ENCODE measurements around the gene BHLHE40.
"Not testable (repeated sequence)": the region's sequence is repeated elsewhere in the genome, so short reads cannot be mapped to it uniquely, and the experiment has no call there.

BHLHE40 gene

DNA sequence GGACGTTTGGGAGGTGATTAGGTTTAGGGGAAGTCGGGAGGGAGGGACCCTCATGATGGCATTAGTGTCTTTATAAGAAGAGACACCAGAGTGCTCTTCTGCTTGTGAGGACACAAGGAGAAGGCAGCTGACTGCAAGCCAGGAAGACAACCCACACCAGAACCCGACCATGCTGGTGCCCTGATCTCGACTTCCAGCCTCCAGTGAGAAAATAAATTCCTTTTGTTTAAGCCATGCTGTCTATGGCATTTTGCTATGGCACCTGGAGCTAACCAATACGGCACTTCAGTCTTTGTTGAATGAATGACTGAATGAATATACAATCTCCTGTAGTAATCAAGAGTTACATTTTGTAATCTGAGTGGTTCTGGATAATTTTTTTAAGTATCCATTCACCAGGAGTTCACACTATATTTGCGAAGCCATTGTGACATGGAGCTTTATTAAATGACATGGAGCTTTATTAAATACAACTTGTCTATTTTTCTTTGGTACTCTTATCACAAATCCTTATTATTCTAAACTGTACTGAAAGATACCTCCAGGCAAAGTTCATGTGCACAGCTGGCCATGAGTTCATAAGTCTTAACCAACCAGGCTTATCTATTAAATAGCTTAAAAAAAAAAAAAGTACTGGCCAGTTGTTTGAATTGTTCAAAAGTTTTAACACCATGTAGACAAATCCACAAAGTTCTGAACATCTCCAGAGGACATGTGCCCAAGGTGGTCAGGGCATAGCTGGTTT lies 24.8 kb upstream of the BHLHE40 start:
- H3K9me3 Mint-ChIP-seq: peaks cover 19% of the 10 kb centered on the region
- no peak overlapping the region for H3K27ac Mint-ChIP-seq

DNA sequence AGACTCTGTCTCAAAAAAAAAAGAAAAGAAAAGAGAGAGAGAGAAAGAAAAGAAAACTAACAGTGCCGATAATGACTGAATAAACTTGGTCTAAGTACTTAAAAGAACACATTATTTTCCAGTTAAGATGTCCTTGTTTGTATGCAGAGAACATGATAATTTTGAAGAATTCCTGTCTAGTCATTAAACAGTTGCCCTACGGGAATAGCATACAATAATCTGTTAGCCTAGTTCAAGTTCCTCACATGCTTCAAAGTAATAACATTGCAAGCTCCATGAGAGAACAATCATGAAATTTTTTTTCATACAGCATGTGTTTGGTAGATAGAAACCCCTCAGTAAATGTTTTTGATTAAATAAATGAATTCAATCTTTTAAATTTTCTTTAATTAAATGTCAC lies 23.1 kb upstream of the BHLHE40 start:
- peaks cover 19% of the 10 kb centered on the region for H3K9me3 Mint-ChIP-seq
- peaks cover 5% of the 10 kb centered on the region for H3K36me3 Mint-ChIP-seq (ENCODE audit: low read depth)
- H3K27ac Mint-ChIP-seq: no peak overlapping the region
- TF ChIP-seq, protein P1, sequence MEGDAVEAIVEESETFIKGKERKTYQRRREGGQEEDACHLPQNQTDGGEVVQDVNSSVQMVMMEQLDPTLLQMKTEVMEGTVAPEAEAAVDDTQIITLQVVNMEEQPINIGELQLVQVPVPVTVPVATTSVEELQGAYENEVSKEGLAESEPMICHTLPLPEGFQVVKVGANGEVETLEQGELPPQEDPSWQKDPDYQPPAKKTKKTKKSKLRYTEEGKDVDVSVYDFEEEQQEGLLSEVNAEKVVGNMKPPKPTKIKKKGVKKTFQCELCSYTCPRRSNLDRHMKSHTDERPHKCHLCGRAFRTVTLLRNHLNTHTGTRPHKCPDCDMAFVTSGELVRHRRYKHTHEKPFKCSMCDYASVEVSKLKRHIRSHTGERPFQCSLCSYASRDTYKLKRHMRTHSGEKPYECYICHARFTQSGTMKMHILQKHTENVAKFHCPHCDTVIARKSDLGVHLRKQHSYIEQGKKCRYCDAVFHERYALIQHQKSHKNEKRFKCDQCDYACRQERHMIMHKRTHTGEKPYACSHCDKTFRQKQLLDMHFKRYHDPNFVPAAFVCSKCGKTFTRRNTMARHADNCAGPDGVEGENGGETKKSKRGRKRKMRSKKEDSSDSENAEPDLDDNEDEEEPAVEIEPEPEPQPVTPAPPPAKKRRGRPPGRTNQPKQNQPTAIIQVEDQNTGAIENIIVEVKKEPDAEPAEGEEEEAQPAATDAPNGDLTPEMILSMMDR (IDR thresholded peaks at IDR 0.05; ENCODE audit: unreplicated experiment in 3 of 3): no peak
- no peaks in the 10 kb centered on the region for H3K4me1 Mint-ChIP-seq
- H3K4me3 Mint-ChIP-seq: no peak overlapping the region
- no peaks in the 10 kb centered on the region for H3K27me3 Mint-ChIP-seq (ENCODE audit: low read depth)

More for the DNA sequence above, 24.8 kb upstream of the BHLHE40 start:
- Mint-ChIP-seq H3K4me3 (no peak overlapping the region), H3K4me1 (no peaks in the 10 kb centered on the region), H3K27me3 (ENCODE audit: low read depth) (no peaks in the 10 kb centered on the region), H3K36me3 (ENCODE audit: low read depth) (peaks cover 5% of the 10 kb centered on the region)
- TF ChIP-seq, protein P1 (IDR thresholded peaks at IDR 0.05; ENCODE audit: unreplicated experiment in 3 of 3): no peak

DNA sequence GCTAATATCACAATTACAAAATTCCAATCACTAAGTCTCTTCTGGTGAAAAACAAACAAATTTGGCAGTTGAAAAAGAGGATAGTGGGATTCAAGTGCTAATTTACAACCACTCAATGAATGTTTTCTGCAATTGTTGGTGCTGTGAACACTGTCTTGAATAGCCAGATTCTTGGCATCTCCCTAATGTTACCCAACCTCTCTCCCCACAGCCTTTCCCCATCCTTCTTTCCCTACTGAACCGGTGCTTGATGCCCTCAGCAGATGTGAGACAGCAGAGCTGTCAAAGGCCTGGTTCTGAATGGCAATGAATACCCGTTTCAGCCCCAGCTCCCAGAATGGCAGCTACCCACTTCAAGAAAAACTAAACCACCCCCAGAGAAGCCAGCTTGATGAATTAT lies 22.5 kb upstream of the BHLHE40 start:
- H3K36me3 Mint-ChIP-seq (ENCODE audit: low read depth): peaks cover 5% of the 10 kb centered on the region
- no peaks in the 10 kb centered on the region for H3K4me1 Mint-ChIP-seq
- peaks cover 19% of the 10 kb centered on the region for H3K9me3 Mint-ChIP-seq
- no peaks in the 10 kb centered on the region for H3K27me3 Mint-ChIP-seq (ENCODE audit: low read depth)
- TF ChIP-seq, protein P1 (IDR thresholded peaks at IDR 0.05; ENCODE audit: unreplicated experiment in 3 of 3): no peak
- no peak overlapping the region for H3K27ac Mint-ChIP-seq
- no peak overlapping the region for H3K4me3 Mint-ChIP-seq

DNA sequence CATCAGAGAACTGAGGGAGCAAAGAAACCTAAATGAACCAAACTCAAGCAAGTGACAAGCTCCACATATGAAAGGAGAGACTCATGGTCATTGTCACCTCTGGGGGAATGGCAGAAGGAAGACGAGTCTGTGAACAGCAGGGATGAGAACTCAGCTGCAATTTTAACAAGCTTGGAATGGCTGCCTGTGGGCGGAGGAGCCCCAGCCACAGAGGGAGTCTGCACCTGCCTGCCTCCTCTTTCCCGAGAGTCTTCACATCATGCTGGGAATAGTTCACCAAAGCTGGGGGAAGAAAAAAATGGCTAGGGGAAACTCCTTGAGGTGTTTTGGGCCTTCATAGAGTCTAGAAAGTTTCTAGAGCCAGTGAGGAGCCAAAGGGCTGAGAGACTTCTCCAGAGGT lies 21.3 kb upstream of the BHLHE40 start:
- H3K36me3 Mint-ChIP-seq (ENCODE audit: low read depth): peaks cover 5% of the 10 kb centered on the region
- H3K4me3 Mint-ChIP-seq: no peak overlapping the region
- TF ChIP-seq, protein P1 (IDR thresholded peaks at IDR 0.05; ENCODE audit: unreplicated experiment in 3 of 3): no peak
- H3K9me3 Mint-ChIP-seq: peaks cover 19% of the 10 kb centered on the region
- H3K4me1 Mint-ChIP-seq: no peaks in the 10 kb centered on the region
- H3K27me3 Mint-ChIP-seq (ENCODE audit: low read depth): no peaks in the 10 kb centered on the region
- no peak overlapping the region for H3K27ac Mint-ChIP-seq

DNA sequence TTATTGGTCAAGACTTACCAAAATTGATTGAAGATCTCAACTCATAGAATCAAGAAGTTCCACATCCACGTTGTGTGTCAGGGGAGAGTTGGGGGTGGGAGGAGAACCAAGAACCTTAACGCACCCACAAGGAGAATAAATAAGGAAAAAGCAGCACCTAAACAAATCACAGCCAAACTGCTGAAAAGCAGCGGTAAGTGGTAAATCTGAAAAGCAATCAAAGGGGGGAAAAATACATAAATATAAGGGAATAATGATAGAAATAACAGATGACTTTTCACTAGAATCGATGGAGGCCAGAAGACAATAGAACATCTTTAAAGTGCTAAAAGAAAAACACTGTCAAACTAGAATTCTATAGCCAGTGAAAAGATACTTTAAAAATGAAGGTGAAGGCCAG lies 20.1 kb upstream of the BHLHE40 start:
- no peaks in the 10 kb centered on the region for H3K27me3 Mint-ChIP-seq (ENCODE audit: low read depth)

DNA sequence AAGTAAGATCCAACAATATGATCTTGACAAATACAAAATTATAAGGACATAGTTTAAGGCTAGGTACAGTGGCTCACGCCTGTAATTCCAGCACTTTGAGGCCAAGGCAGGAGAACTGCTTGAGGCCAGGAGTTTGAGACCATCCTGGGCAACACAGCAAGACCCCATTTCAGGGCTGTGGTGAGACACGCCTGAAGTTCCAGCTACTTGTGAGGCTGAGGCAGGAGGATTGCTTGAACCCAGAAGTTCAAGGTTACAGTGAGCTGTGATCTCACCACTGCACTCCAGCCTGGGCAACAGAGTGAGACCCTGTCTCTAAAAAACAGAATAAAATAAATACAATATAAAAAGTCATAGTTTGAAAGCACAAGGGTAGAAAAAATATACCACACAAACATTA lies 17.4 kb upstream of the BHLHE40 start:
- H3K9me3 Mint-ChIP-seq: peaks cover 24% of the 10 kb centered on the region

More for the DNA sequence above, 20.1 kb upstream of the BHLHE40 start:
- TF ChIP-seq, protein P1 (IDR thresholded peaks at IDR 0.05; ENCODE audit: unreplicated experiment in 3 of 3): no peak
- H3K27ac Mint-ChIP-seq: no peak overlapping the region
- peaks cover 5% of the 10 kb centered on the region for H3K36me3 Mint-ChIP-seq (ENCODE audit: low read depth)
- no peak overlapping the region for H3K4me3 Mint-ChIP-seq
- H3K9me3 Mint-ChIP-seq: peaks cover 19% of the 10 kb centered on the region
- H3K4me1 Mint-ChIP-seq: no peaks in the 10 kb centered on the region

More for the DNA sequence above, 17.4 kb upstream of the BHLHE40 start:
- H3K27ac Mint-ChIP-seq; H3K4me3 Mint-ChIP-seq; H3K36me3 Mint-ChIP-seq (ENCODE audit: low read depth); H3K27me3 Mint-ChIP-seq (ENCODE audit: low read depth); H3K4me1 Mint-ChIP-seq: not testable (repeated sequence)
